SIG-M5 treated with dmso at 0.1 percent for 504 hours (cell line): ENCODE measurements around the gene LRRC14B.
"Not testable (repeated sequence)": the region's sequence is repeated elsewhere in the genome, so short reads cannot be mapped to it uniquely, and the experiment has no call there.

Experiments used
- DNase-seq: peaks from one replicate; lab custom pipeline; 2025; ENCODE audit not compliant: unreplicated experiment; lab: John Stamatoyannopoulos, UW

Gene LRRC14B

DNA sequence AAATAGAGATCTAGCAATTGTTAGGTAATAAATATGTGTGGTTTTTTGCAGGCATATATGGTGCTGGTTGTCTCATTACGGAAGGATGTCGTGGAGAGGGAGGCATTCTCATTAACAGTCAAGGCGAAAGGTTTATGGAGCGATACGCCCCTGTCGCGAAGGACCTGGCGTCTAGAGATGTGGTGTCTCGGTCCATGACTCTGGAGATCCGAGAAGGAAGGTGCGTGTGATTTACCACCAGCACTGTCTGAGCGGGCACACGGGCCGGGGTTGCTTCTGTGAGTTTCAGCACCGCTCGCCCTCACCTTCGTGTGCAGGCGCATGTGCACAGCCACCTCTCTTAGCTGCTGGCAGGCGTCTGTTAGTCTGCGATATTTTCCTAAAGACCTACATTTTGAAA is 42.1 kb downstream of the LRRC14B start:
- DNase-seq = not testable (repeated sequence)

DNA sequence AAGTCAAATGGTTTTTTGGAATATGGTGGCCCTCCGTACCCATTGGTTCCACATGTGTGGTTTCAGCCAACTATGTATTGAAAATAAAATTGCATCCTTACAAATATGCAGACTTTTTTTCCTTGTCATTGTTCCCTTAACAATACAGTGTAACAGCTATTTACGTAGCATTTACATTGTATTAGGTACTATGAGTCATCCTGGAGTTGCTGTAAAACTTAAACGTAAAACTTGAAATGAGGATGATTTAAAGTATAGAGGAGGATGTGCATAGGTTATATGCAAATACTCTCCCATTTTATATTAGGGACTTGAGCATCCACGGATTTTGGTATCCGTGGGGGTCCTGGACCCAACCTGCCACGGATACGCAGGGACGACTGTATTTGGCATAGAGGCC is 43.2 kb downstream of the LRRC14B start:
- no peak for DNase-seq

DNA sequence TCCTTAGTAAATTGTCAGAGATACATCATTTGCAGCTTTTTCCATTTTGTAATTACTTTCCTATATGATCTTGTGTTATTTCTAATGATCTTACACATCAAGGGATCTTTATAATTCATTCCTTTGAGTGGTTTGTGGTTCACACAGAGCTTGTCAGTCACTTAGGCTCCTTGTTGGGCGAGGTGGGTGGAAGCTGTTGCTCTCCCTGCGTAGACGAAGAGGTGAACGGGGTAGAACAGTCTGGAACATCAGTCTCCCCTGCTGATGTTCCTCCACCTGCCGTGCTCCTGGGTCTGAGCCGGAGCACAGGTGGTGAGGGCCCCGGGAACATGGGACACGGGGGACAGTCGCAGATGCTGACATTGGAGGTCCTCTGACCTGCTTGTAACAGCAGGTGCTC is 44.2 kb downstream of the LRRC14B start:
- DNase-seq = not testable (repeated sequence)

DNA sequence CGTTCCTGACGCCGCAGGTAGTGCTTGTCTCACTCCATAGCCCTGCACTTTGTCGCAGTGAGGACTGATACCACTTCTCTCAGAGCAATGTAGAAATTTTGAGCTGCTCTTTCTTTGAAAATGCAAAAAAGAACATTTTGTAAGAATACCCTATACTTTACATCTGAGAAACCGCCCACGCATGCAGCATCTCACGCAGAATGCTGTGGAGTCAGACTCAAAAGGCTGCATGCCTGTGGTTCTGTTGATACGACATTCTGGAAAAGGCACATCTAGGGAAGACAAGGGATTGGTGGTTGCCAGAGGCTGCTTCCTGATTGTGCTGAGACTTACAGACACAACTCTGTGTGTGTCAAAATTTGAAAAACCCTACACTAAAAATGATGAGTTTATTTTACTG is 46.6 kb downstream of the LRRC14B start:
- DNase-seq = not testable (repeated sequence)

DNA sequence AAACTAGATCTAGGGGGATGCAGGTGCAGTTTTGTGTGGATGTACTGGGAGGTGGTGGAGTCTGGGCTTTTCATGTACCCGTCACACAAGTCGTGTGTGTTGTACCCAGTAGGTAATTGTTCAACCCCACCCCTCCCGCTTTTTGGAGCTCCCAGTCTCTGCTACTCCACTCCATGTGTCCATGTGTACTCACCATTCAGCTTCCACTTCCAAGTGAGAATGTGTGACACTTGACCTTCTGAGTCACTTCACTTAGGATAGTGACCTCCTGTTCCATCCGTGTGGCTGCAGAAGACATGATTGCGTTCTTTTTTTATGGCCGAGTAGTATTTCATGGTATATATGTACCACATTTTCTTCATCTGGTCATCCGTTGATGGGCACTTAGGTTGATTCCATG is 49.3 kb downstream of the LRRC14B start:
- DNase-seq = not testable (repeated sequence)

DNA sequence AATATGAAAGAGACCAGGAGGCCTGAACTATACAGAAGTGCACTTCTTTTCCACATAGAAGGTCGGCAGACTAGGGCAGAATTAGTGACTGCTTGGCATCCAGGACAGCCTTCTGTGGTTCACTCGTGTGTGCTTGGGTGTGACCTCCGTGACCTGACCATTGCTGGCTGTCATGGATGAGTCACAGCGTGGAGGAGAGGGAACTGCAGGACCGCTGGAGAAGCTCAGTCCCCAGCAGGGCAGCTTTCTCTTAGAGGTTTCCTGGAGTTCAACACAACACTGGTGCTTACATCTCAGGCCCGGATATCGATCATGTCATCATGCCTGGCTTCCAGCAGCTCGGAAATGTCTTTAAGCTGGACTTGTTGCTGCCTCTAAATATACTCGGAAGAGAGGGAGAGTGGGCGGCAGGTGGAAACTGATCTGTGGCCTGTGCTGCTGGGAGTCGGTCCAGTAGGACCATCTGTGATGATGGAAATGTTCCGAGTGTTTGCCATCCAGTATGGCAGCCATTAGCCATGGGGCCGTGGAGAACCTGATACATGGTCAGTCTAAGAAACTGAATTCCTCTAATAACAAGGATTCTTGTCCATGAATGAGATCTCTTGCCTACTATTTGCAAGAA is 49.9 kb downstream of the LRRC14B start:
- DNase-seq = not testable (repeated sequence)

DNA sequence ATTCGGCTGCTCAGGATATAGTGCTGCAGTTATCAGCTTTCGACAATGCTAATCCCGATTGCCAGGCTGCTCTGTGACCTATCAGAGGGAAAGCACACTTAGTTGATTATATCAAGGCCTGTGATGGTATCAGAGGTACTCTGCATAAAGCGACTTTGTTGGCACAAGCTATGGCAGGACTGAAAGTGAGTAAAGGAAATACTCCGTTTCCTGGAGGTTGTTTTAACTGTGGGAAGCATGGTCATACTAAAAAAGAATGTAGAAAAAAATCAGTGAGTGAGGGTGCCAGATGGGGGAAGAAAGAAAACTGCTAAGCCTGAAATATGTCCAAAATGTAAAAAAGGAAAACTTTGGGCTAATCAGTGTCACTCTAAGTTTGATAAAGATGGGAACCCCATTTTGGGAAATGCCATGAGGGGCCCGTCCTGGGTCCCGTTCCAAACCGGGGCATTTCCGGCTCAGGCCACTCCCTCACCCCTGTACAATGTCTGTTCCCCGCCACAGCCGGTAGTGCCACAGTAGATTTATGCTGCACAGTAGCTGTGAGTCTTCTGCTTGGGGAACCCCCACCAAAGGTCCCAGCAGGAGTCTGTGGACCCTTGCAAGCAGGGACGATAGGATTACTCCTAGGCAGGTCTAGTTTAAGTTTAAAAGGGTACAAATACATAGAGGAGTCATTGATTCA is 52.5 kb downstream of the LRRC14B start:
- DNase-seq = not testable (repeated sequence)

DNA sequence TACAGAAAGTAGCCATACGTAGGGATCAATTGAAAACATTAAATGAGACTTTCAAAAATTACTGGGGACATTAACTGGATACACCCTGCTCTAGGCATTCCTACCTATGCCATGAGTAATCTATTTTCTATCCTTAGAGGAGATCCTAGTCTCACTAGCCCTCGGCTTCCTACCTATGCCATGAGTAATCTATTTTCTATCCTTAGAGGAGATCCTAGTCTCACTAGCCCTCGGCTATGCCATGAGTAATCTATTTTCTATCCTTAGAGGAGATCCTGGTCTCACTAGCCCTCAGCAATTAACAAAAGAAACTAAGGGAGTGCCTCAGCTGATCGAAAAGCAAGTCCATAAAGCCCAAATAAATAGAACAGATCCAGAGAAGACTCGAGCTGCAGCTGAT is 54.4 kb downstream of the LRRC14B start:
- not testable (repeated sequence) for DNase-seq
